ENCODE data around the gene ZNF12.

DNA sequence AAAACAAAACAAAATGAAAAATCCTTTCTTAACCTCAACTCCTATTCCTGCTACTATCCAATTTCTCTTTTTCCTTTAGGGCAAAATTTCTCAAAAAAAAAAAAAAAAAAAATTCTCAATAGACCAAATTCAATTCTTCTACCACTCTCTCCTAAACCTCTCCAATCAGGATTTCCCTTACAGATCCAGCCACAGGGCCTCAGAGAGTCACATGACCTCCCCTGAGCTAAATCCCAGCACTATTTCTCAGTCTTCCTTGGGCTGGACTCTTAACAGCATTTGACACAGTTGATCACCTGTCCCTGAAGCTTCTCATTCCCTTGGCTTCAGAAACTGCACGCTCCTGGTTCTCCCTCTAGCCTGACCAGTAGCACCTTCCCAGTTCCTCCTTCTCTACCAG lies 4.9 kb downstream of the ZNF12 start:
- TF ChIP-seq POLR2AphosphoS5 (IDR thresholded peaks at IDR 0.05; ENCODE audit: low read depth, low read length) = no peak
- no peak for TF ChIP-seq POLR2A (IDR thresholded peaks at IDR 0.05; ENCODE audit: low read depth, low read length)
- TF ChIP-seq TAF1 (IDR thresholded peaks at IDR 0.05; ENCODE audit: borderline replicate concordance, low read depth, low read length) = no peak

Measured in GM12892 (cell line).